HEK293 (cell line): ENCODE results near the gene LGALS4.

Experiments used
- FEZF1 ChIP-seq: fragments of 450-650 bp; formaldehyde crosslinking; IDR thresholded peaks from 2 replicates; pipeline ENCODE4 v1.5.1; 2016; ENCODE audit warnings: missing biosample characterization, missing genetic modification characterization
- GLIS2 ChIP-seq: fragments of 450-650 bp; formaldehyde crosslinking; IDR thresholded peaks from 2 replicates; pipeline ENCODE4 v1.5.1; 2016; ENCODE audit warnings: missing biosample characterization, missing genetic modification characterization
- KLF1 ChIP-seq: fragments of 450-650 bp; formaldehyde crosslinking; IDR thresholded peaks from 2 replicates; pipeline ENCODE4 v1.5.1; 2016; ENCODE audit warnings: missing biosample characterization, missing genetic modification characterization
- KLF10 ChIP-seq: fragments of 450-650 bp; IDR thresholded peaks from 2 replicates; pipeline ENCODE4 v1.5.1; 2018; ENCODE audit warnings: missing biosample characterization, mild to moderate bottlenecking, missing genetic modification characterization
- KLF16 ChIP-seq: fragments of 450-650 bp; formaldehyde crosslinking; IDR thresholded peaks from 2 replicates; pipeline ENCODE4 v1.5.1; 2017; ENCODE audit warnings: missing biosample characterization, missing genetic modification characterization
- OSR2 ChIP-seq: fragments of 450-650 bp; formaldehyde crosslinking; IDR thresholded peaks from 2 replicates; pipeline ENCODE4 v1.5.1; 2016; ENCODE audit warnings: missing biosample characterization, missing genetic modification characterization
- REPIN1 ChIP-seq: fragments of 450-650 bp; formaldehyde crosslinking; IDR thresholded peaks from 2 replicates; pipeline ENCODE4 v1.5.1; 2017; ENCODE audit warnings: missing biosample characterization, missing genetic modification characterization, low read depth
- SP3 ChIP-seq: fragments of 450-650 bp; formaldehyde crosslinking; IDR thresholded peaks from 2 replicates; pipeline ENCODE4 v1.5.1; 2016; ENCODE audit warnings: missing biosample characterization, missing genetic modification characterization
- SP7 ChIP-seq: fragments of 450-650 bp; formaldehyde crosslinking; IDR thresholded peaks from 2 replicates; pipeline ENCODE4 v1.5.1; 2016; ENCODE audit warnings: missing biosample characterization, missing genetic modification characterization
- YY2 ChIP-seq: fragments of 450-650 bp; formaldehyde crosslinking; IDR thresholded peaks from 2 replicates; pipeline ENCODE4 v1.5.1; 2016; ENCODE audit warnings: missing biosample characterization, missing genetic modification characterization
- ZBTB1 ChIP-seq: fragments of 450-650 bp; formaldehyde crosslinking; IDR thresholded peaks from 2 replicates; pipeline ENCODE4 v1.5.1; 2016; ENCODE audit warnings: missing biosample characterization, missing genetic modification characterization
- ZBTB26 ChIP-seq: fragments of 450-650 bp; formaldehyde crosslinking; optimal IDR thresholded peaks from 2 replicates; pipeline ENCODE3; 2016; ENCODE audit warnings: missing biosample characterization, mild to moderate bottlenecking, missing genetic modification characterization
- ZBTB48 ChIP-seq: fragments of 450-650 bp; formaldehyde crosslinking; IDR thresholded peaks from 2 replicates; pipeline ENCODE4 v1.5.1; 2016; ENCODE audit warnings: missing biosample characterization, missing genetic modification characterization
- ZFP37 ChIP-seq: fragments of 450-650 bp; formaldehyde crosslinking; IDR thresholded peaks from 2 replicates; pipeline ENCODE4 v1.5.1; 2016; ENCODE audit warnings: missing biosample characterization, missing genetic modification characterization
- ZNF112 ChIP-seq: fragments of 450-650 bp; formaldehyde crosslinking; IDR thresholded peaks from 2 replicates; pipeline ENCODE4 v1.5.0; 2017; ENCODE audit warnings: missing biosample characterization, missing genetic modification characterization
- ZNF121 ChIP-seq: fragments of 450-650 bp; formaldehyde crosslinking; IDR thresholded peaks from 2 replicates; pipeline ENCODE4 v1.5.1; 2016; ENCODE audit warnings: missing biosample characterization, missing genetic modification characterization
- ZNF132 ChIP-seq: fragments of 450-650 bp; formaldehyde crosslinking; IDR thresholded peaks from 2 replicates; pipeline ENCODE4 v1.5.1; 2017; ENCODE audit warnings: missing biosample characterization, missing genetic modification characterization, borderline replicate concordance
- ZNF16 ChIP-seq: fragments of 450-650 bp; formaldehyde crosslinking; IDR thresholded peaks from 2 replicates; pipeline ENCODE4 v1.5.1; 2016; ENCODE audit warnings: low read depth, missing biosample characterization, missing genetic modification characterization
- ZNF19 ChIP-seq: fragments of 450-650 bp; formaldehyde crosslinking; IDR thresholded peaks from 2 replicates; pipeline ENCODE4; 2016; ENCODE audit warnings: missing biosample characterization, missing genetic modification characterization, low read depth
- ZNF223 ChIP-seq: fragments of 450-650 bp; formaldehyde crosslinking; IDR thresholded peaks from 2 replicates; pipeline ENCODE4 v1.5.1; 2016; ENCODE audit warnings: missing biosample characterization, missing genetic modification characterization
- ZNF248 ChIP-seq: fragments of 450-650 bp; formaldehyde crosslinking; IDR thresholded peaks from 2 replicates; pipeline ENCODE4 v1.5.1; 2017; ENCODE audit warnings: missing biosample characterization, missing genetic modification characterization
- ZNF335 ChIP-seq: fragments of 450-650 bp; formaldehyde crosslinking; conservative IDR thresholded peaks from 2 replicates; pipeline ENCODE4 v1.5.1; 2016; ENCODE audit warnings: missing biosample characterization, missing genetic modification characterization
- ZNF426 ChIP-seq: fragments of 450-650 bp; formaldehyde crosslinking; IDR thresholded peaks from 2 replicates; pipeline ENCODE4 v1.5.1; 2017; ENCODE audit warnings: missing biosample characterization, missing genetic modification characterization, mild to moderate bottlenecking, inconsistent platforms, moderate library complexity
- ZNF544 ChIP-seq: fragments of 450-650 bp; formaldehyde crosslinking; IDR thresholded peaks from 2 replicates; pipeline ENCODE4 v1.5.0; 2017; ENCODE audit warnings: missing biosample characterization, missing genetic modification characterization
- ZNF549 ChIP-seq: fragments of 450-650 bp; IDR thresholded peaks from 2 replicates; pipeline ENCODE4 v1.5.1; 2018; ENCODE audit warnings: missing biosample characterization, missing genetic modification characterization, mild to moderate bottlenecking, inconsistent platforms, moderate library complexity
- ZNF555 ChIP-seq: fragments of 450-650 bp; formaldehyde crosslinking; conservative IDR thresholded peaks from 2 replicates; pipeline ENCODE4 v1.5.1; 2017; ENCODE audit warnings: missing biosample characterization, mild to moderate bottlenecking, missing genetic modification characterization, inconsistent platforms
- ZNF561 ChIP-seq: fragments of 450-650 bp; IDR thresholded peaks from 2 replicates; pipeline ENCODE4 v1.5.1; 2018; ENCODE audit warnings: missing biosample characterization, missing genetic modification characterization, borderline replicate concordance
- ZNF621 ChIP-seq: fragments of 450-650 bp; formaldehyde crosslinking; IDR thresholded peaks from 2 replicates; pipeline ENCODE4 v1.5.1; 2017; ENCODE audit warnings: missing biosample characterization, missing genetic modification characterization
- ZNF639 ChIP-seq: fragments of 450-650 bp; formaldehyde crosslinking; IDR thresholded peaks from 2 replicates; pipeline ENCODE4 v1.5.1; 2016; ENCODE audit warnings: missing biosample characterization, missing genetic modification characterization
- ZNF664 ChIP-seq: fragments of 450-650 bp; formaldehyde crosslinking; IDR thresholded peaks from 2 replicates; pipeline ENCODE4 v1.5.1; 2016; ENCODE audit warnings: missing biosample characterization, missing genetic modification characterization
- ZNF785 ChIP-seq: fragments of 450-650 bp; formaldehyde crosslinking; IDR thresholded peaks from 2 replicates; pipeline ENCODE4 v1.5.1; 2016; ENCODE audit warnings: missing biosample characterization, missing genetic modification characterization
- ZNF843 ChIP-seq: fragments of 450-650 bp; formaldehyde crosslinking; IDR thresholded peaks from 2 replicates; pipeline ENCODE4 v1.5.1; 2016; ENCODE audit warnings: missing biosample characterization, missing genetic modification characterization
- TF ChIP-seq, protein P1 (sequence below): fragments of 450-650 bp; formaldehyde crosslinking; conservative IDR thresholded peaks from 2 replicates; pipeline ENCODE4 v1.5.1; 2016; ENCODE audit warnings: low read depth, missing biosample characterization, missing genetic modification characterization
- TF ChIP-seq, protein P2 (sequence below): fragments of 450-650 bp; formaldehyde crosslinking; IDR thresholded peaks from 2 replicates; pipeline ENCODE4; 2016; ENCODE audit warnings: missing biosample characterization, missing genetic modification characterization

The LGALS4 gene

DNA sequence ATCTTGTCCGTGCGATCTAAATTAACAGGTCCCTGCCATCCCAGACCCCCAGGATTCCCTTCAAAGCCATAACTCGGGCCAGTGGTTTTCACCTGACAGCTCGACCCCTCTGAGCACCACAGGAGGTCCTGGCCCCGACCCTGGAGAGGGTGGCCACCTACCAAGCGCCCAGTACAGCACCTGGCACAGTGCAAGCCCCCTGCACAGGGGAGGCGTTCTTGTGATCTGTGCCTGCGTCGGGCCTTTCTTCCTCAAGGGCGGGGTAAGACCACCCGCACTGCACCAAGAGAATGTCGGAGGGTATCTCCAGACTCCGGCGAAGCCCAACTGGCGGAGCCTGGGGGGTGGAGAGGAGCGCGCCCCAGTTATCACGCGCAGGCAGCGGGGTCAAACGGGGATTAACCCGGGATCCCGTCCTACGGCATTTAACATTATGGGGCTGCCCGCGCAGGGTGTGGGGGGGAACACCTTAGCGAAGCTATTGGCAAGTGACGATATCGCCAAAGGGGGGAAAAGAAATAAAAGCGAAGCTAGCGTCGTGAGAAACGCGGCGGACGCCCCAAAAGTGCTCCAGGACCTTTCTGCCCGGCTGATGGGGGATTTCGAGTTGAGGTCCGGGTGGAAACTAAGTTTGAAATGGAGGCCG lies 38.4 kb upstream of the LGALS4 start (continued):
- TF ChIP-seq YY2 (tag by site-specific recombination) (no peak), ZNF121 (tag by site-specific recombination) (no peak), ZFP37 (tag by site-specific recombination) (peak; percentile 70; the same call in 1 of the 2 replicates), ZNF248 (no peak), ZNF549 (no peak), ZNF639 (tag by site-specific recombination) (no peak), ZNF664 (tag by site-specific recombination) (no peak), ZNF16 (tag by site-specific recombination) (no peak), SP3 (tag by site-specific recombination) (no peak), KLF10 (tag by site-specific recombination) (no peak; the same call in 1 of the 2 replicates), ZNF621 (tag by site-specific recombination) (no peak), ZBTB48 (tag by site-specific recombination) (peak; percentile 1; the same call in 1 of the 2 replicates), ZBTB1 (tag by site-specific recombination) (no peak), ZNF335 (tag by site-specific recombination) (peak; percentile 98), ZNF561 (tag by site-specific recombination) (peak; percentile 7), ZBTB26 (tag by site-specific recombination) (peak; percentile 71), ZNF132 (tag by site-specific recombination) (no peak), GLIS2 (tag by site-specific recombination) (peak; percentile 98), ZNF843 (tag by site-specific recombination) (no peak; the same call in 1 of the 2 replicates), ZNF426 (tag by site-specific recombination) (no peak), ZNF19 (no peak), ZNF223 (0 out of 2 replicates have a peak, but pooled peaks have one; percentile 40), FEZF1 (tag by site-specific recombination) (0 out of 2 replicates have a peak, but pooled peaks have one; percentile 24), ZNF785 (tag by site-specific recombination) (no peak), SP7 (tag by site-specific recombination) (peak; percentile 10; the same call in 1 of the 2 replicates), REPIN1 (tag by site-specific recombination) (no peak), ZNF544 (tag by site-specific recombination) (no peak), KLF16 (tag by site-specific recombination) (no peak), ZNF112 (tag by site-specific recombination) (no peak), OSR2 (tag by site-specific recombination) (peak; percentile 50; the same call in 1 of the 2 replicates), KLF1 (tag by site-specific recombination) (no peak), ZNF555 (tag by site-specific recombination) (no peak)
- TF ChIP-seq, protein P1, sequence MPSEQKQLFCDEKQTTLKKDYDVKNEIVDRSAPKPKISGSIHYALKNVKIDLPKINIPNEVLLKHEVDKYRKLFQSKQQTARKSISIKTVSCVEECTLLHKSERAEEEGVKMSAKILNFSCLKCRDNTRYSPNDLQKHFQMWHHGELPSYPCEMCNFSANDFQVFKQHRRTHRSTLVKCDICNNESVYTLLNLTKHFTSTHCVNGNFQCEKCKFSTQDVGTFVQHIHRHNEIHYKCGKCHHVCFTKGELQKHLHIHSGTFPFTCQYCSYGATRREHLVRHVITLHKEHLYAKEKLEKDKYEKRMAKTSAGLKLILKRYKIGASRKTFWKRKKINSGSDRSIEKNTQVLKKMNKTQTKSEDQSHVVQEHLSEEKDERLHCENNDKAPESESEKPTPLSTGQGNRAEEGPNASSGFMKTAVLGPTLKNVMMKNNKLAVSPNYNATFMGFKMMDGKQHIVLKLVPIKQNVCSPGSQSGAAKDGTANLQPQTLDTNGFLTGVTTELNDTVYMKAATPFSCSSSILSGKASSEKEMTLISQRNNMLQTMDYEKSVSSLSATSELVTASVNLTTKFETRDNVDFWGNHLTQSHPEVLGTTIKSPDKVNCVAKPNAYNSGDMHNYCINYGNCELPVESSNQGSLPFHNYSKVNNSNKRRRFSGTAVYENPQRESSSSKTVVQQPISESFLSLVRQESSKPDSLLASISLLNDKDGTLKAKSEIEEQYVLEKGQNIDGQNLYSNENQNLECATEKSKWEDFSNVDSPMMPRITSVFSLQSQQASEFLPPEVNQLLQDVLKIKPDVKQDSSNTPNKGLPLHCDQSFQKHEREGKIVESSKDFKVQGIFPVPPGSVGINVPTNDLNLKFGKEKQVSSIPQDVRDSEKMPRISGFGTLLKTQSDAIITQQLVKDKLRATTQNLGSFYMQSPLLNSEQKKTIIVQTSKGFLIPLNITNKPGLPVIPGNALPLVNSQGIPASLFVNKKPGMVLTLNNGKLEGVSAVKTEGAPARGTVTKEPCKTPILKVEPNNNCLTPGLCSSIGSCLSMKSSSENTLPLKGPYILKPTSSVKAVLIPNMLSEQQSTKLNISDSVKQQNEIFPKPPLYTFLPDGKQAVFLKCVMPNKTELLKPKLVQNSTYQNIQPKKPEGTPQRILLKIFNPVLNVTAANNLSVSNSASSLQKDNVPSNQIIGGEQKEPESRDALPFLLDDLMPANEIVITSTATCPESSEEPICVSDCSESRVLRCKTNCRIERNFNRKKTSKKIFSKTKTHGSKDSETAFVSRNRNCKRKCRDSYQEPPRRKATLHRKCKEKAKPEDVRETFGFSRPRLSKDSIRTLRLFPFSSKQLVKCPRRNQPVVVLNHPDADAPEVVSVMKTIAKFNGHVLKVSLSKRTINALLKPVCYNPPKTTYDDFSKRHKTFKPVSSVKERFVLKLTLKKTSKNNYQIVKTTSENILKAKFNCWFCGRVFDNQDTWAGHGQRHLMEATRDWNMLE (tag by site-specific recombination): no peak; the same call in 1 of the 2 replicates
- TF ChIP-seq, protein P2, sequence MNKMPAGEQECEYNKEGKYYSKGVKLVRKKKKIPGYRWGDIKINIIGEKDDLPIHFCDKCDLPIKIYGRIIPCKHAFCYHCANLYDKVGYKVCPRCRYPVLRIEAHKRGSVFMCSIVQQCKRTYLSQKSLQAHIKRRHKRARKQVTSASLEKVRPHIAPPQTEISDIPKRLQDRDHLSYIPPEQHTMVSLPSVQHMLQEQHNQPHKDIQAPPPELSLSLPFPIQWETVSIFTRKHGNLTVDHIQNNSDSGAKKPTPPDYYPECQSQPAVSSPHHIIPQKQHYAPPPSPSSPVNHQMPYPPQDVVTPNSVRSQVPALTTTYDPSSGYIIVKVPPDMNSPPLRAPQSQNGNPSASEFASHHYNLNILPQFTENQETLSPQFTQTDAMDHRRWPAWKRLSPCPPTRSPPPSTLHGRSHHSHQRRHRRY (tag by site-specific recombination): peak; percentile 44; the same call in 1 of the 2 replicates
